Measurements from ENCODE around the gene CRK.
"Not testable (repeated sequence)": the region's sequence is repeated elsewhere in the genome, so short reads cannot be mapped to it uniquely, and the experiment has no call there.

Gene CRK

GRCh38 chr17:1384905-1385435, 71.1 kb downstream of the CRK start:
- no peak for DNase-seq

- DNase-seq: peak in 1 of 5 experiments; percentile 67
Observed at GRCh38 chr17:1379930-1380313, 76.1 kb downstream of the CRK start.

GRCh38 chr17:1379208-1379929, 76.7 kb downstream of the CRK start:
- no peak for DNase-seq

- not testable (repeated sequence) for DNase-seq
Observed at GRCh38 chr17:1378476-1378860, 77.6 kb downstream of the CRK start.

GRCh38 chr17:1377334-1377733, 78.7 kb downstream of the CRK start:
- DNase-seq: no peak

- DNase-seq: peak in 1 of 5 experiments; percentile 48
Observed at GRCh38 chr17:1376061-1376460, 80.0 kb downstream of the CRK start.

- peak in 2 of 5 experiments; percentile 25 to 54 for DNase-seq
Observed at GRCh38 chr17:1375615-1376014, 80.4 kb downstream of the CRK start.

- peak in 2 of 5 experiments; percentile 21 to 46 for DNase-seq
Observed at GRCh38 chr17:1374431-1375177, 81.4 kb downstream of the CRK start.

GRCh38 chr17:1373707-1374237, 82.3 kb downstream of the CRK start:
- DNase-seq: no peak

GRCh38 chr17:1372618-1373017, 83.4 kb downstream of the CRK start:
- DNase-seq: no peak

- no peak for DNase-seq
Observed at GRCh38 chr17:1371893-1372590, 84.0 kb downstream of the CRK start.

Measured in T-helper 2 cell (primary cell).